Endothelial cell of umbilical vein (primary cell): ENCODE data around the gene TCERG1L.

Experiments used
- EZH2 ChIP-seq: IDR thresholded peaks from 2 replicates; pipeline ENCODE4 v1.6.1; 2012; ENCODE audit warnings: borderline replicate concordance, low read depth, mild to moderate bottlenecking, moderate library complexity, low read length, inconsistent platforms; ENCODE audit not compliant: severe bottlenecking
- POLR2A ChIP-seq: IDR thresholded peaks from 2 replicates; pipeline ENCODE4 v1.6.1; 2012; ENCODE audit warnings: low read depth, mild to moderate bottlenecking, control low read depth, low read length
- TF ChIP-seq, protein P1 (sequence below), 2 donors: IDR thresholded peaks; 1 replicate in 1 of 2; 2 replicates in 1 of 2; pipeline ENCODE4 v1.5.1; 2011; ENCODE audit warnings: low read length in 2 of 2, mild to moderate bottlenecking in 2 of 2, moderate library complexity in 2 of 2, control low read depth in 1 of 2, inconsistent platforms in 1 of 2, low read depth in 1 of 2; ENCODE audit not compliant: insufficient read depth in 1 of 2; ENCODE audit errors: extremely low read depth in 1 of 2

GRCh38 chr10:131128731-131129130, 182.8 kb downstream of the TCERG1L start:
- no peak for TF ChIP-seq POLR2A
- TF ChIP-seq EZH2, result no peak
- TF ChIP-seq, protein P1, sequence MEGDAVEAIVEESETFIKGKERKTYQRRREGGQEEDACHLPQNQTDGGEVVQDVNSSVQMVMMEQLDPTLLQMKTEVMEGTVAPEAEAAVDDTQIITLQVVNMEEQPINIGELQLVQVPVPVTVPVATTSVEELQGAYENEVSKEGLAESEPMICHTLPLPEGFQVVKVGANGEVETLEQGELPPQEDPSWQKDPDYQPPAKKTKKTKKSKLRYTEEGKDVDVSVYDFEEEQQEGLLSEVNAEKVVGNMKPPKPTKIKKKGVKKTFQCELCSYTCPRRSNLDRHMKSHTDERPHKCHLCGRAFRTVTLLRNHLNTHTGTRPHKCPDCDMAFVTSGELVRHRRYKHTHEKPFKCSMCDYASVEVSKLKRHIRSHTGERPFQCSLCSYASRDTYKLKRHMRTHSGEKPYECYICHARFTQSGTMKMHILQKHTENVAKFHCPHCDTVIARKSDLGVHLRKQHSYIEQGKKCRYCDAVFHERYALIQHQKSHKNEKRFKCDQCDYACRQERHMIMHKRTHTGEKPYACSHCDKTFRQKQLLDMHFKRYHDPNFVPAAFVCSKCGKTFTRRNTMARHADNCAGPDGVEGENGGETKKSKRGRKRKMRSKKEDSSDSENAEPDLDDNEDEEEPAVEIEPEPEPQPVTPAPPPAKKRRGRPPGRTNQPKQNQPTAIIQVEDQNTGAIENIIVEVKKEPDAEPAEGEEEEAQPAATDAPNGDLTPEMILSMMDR (IDR thresholded peaks at IDR 0.05; ENCODE audit: extremely low read depth in 1 of 2, insufficient read depth in 1 of 2, low read depth in 1 of 2, low read length in 2 of 2), result no peak
